GM12892 (cell line): ENCODE data around the gene DHRS1.

Source experiments
- POLR2A ChIP-seq: IDR thresholded peaks from 2 replicates; pipeline ENCODE4 v1.6.1; 2011; ENCODE audit warnings: low read depth, low read length, control low read depth
- POLR2AphosphoS5 ChIP-seq: IDR thresholded peaks from 2 replicates; pipeline ENCODE4 v1.6.1; 2011; ENCODE audit warnings: low read depth, low read length, control low read depth
- TAF1 ChIP-seq: IDR thresholded peaks from 2 replicates; pipeline ENCODE4 v1.6.1; 2011; ENCODE audit warnings: low read depth, mild to moderate bottlenecking, control low read depth, low read length, borderline replicate concordance

DNA sequence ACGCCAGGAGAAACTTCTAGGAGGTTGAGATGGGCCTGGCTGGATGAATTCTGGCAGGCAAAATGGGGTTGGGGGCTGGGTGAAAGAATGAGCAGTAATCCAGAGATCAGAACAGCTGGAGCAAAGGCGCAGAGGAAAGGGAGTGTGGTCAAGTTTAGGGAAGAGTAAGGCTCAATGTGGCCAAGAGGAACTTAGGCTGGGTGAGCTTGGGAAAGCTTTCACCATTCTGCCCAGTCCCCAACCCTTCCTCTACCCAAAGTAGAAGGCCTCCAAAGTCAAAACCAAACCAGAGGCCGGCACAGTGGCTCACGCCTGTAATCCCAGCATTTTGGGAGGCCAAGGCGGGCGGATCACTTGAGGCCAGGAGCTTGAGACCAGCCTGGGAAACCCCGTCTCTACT, 17.9 kb downstream of the DHRS1 start:
- TF ChIP-seq POLR2A (no peak), TAF1 (no peak), POLR2AphosphoS5 (no peak)
